GM21360 (cell line): ENCODE measurements around the gene BTBD2.
A peak's percentile ranks its signal among the peaks of the same experiment; 100 is the strongest.

Source experiments
- ATAC-seq: cut with Tn5 transposase; IDR thresholded peaks from one replicate; pipeline ENCODE4 v1.9.1; 2021; ENCODE audit warnings: mild to moderate bottlenecking, moderate library complexity; ENCODE audit not compliant: unreplicated experiment

Gene BTBD2

DNA sequence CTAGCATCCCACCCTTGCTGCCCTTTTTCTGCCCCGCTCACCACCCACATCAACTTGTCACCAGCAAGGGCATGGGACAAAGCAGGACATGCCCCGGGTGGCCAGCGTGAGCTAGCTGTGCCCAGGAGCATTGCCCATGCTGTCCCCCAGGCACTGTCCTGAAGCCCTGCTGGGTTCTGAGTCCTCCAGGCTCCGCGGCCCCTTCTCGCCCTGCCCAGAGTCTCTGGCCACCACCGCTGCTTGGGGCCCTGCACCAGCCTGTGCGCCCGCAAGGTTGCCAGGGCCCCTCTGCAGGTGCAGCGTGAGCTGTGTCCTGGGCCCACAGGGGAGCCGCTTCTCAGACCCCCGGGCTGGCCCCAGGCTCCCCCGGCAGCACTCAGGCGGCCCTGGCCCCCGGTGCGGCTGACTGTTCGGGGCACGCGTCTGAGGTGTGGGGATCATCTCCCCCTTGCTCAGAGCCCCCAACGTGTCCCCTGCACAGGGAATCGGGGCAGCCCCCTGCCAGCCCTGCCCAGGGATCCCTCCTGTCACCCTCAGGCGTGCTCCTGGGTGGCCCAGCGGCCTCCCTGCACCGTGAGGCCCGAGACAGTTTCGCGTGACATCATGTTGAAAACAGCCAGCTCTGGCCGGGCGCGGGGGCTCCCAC, 70.5 kb downstream of the BTBD2 start:
- ATAC-seq, result no peak

DNA sequence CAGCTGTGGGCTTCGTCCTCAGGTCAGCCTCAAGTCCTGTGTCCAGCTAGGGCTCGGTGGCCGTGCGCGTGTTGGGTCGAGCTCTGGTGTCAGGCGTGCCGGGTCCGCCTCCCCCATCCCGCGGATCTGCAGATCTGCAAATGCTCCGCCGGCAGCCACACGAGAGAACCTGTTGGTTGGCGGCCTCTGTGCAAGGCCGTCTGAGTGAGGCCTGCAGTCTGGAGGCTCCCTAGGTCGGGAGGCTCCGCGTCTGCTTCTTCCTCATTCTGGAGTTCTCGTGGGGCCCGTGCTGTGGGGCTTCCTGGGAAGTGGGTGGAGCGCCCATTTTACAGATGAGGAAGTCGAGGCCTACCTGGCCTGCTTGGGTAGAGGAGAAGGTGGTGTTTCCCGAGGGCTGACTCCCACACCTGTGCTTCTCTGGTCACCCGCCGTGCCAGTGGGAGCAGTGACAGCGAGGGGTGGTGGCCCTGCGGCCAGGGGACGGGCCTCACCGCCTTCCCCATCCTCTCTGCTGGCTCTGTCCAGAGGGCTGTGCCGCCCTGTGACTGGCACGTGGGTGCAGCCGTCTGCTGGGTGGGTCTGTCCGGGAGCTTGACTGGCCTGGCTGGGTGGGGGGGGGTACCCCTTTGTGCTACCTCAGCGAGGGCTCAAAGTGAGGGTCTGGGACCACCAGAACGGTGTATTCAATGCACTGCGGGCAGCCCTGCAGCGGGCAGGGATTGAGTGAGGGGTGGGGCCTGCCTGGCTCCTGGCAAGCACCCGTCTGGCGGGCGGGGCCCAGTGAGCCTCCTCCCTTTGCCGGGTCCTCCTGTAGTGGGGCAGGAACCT, 71.2 kb downstream of the BTBD2 start:
- ATAC-seq, result no peak

DNA sequence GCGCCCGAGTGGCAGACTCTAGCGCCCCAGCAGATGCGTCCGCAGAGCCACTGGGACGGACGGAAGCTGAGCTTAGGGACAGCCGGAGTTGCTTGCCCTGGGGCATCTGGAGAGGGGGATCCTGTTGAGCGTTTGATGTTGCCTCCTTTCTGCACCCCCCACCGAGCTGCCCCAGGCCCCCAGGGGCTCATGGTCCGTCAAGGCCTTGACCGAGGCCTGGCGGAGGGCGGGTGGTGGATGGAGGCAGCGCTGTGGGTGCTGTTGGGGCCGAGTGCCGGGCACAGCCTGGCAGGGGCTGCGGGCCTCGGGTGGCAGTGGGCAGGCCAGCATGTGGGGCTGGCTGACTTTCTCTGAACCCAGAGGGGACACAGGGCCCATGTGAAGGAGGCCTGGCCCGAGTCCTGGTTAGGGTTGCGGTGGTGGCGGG, 71.8 kb downstream of the BTBD2 start:
- no peak for ATAC-seq

DNA sequence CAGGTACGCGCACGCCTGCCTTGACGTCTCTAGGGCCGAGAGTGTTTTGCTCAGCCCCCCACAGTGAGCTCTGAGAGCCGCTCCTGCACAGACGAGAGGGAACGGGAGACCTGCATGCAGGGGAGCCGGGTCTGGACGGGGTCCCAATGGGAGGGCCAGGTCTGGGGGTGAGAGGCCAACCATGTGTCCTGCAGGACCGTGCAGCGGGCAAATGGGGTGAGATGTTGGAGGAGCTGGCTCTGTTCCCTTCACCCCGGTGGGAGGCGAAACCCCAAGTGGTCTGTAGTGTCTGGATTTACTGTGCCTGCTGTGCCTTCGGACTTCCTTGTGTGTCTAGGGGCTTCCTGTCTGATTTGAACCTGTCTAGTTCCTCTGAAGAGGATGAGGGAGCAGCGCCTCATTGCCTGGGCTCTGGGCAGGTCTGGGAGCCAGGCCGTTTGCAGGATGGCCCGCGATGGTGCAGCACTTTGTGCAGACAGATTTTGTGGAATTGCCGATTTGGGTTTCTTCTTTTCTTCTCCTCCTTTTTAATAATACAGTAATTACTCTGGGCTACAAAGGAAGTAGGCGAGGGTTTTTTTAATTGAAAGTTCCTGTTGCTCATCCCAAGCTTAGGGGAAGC, 72.5 kb downstream of the BTBD2 start:
- ATAC-seq, result no peak

DNA sequence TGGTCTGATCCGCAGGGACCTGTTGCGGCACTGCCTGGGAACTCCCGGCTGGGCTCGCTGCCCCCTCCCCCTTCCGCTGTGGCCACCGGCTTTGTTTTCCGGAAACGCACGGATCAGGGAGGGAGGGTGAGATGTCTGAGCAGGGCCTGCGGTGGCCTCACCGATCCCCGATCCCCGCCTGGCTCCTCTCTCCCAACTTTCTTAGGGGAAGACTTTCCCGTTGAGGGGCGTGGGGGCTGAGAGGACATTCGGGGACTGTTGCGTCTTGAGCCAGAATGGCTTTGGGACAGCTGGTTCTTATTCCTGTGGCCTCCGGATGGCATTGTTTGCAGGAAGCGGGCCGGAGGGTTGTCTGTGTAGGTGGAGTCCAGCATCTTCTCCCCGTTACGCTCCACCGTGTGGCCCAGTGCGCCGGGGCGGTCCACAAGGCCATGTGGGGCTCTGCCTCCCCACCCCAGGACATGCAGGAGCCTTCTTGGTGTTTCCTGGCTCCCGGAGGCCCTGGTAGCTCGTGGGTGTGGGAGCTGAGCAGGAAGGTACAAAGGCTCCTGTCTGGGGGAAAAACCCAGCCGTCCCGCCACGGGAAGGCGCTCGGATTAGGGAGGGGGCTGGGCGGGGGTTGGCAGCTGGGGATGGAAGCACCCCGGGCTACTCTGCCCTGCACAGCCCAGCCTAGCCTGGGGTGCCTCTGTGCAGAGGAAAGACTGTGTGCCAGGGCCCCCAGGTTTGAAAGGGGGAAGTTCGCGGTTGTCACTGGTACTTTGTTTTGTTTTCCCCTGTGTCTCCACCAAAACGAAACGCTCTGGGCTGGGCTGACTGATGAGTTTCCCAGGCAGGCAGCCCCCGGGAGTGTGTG, 73.2 kb downstream of the BTBD2 start:
- ATAC-seq, result no peak

DNA sequence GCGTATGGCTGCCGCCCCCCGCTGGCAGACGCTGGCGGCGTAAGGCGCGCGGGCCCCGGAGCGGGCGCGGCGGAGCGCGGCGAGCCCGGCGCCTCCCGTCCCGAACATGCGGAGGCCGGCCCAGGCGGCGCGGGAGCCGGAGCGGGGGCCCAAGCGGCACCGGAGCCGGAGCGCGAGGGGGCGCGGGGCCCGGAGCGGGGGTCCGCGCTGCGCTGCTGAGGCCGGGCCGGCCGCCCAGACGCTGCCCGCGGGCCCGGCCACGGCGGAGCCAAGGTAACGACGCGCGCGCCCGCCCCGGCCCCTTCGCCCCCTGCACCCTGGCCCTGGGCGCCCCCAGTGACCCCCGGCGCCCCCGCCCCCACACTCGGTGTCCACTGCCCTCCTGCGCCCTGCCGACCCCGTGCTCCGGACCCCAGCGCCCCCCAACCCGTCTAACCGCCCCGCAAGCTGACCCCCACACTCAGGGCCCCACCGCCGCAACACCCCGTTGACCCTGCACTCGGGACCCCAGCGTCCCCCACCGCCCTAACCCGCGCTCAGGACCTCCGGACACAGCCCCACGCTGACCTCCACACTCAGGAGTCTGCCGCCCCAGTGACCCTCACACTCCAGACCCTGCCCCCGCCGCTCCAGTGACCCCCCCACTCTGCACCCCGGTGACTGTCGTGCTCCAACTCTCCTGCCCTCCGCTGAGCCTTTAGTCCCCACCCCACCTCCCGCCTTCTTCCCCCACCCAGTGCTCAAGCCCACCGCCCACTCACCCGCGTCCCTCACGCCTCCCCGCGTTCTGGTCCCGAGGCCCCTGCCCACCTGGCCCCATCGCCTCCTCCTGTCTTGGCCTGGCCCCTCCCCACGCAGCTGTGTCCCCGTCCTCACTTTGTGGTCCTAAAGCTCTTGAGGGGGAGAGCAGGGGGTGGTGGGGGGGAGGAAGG, 74.1 kb downstream of the BTBD2 start, which contains the start of gene CSNK1G2:
CSNK1G2 (plus strand) TSS at position 27 of the 932 bp plus-strand sequence. CDS start 28,601 bp downstream, outside the sequence.
- ATAC-seq, result peak; percentile 51

DNA sequence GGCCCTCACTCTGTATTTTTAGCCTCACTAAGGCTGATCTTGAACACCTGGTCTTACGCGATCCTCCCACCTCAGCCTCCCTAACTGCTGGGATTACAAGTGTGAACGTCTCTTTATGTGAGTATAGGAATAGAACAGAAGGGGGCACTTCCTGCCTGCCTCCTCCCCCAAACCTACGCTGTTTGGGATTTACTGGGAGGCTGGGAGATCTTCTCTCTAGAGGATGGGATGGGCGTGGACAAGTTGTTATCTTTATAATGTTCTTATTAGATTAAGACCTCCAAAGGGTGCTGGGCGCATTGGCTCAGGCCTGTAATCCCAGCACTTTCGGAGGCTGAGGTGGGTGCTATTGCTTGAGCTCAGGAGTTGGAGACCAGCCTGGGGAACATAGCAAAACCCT, 77.4 kb downstream of the BTBD2 start:
- no peak for ATAC-seq

DNA sequence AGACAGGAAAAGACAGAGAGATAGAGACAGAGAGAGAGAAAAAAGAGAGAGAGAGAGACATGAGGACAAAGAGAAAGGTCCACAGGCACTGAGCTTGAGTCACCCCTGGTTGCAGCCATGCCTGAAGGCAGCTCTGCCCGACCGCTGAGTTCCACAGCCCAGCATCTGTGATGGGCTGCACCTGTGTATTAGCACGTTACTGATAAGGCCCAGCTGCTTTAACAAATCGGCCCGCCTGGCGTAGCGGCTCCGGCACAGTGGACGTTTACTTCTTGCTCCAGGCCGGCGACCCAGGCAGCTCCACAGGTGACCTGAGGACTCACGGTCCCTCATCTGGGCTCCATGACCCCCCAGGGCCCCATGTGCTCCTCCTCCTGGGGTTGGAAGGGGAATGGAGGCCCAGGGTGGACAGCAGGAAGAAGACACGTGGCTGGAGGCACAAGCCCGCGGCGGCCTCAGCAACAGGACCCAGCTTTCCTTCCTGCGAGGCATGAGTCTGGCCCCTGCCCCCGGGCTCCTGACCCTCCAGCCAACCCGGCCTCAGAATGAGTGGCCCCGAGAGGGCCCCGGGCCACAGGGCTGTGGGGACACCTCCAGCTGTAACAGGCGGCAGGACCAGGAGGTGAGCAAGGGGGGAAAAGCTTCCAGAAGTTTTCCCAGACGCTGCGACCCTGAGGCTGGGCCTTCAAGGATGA, 78.5 kb downstream of the BTBD2 start:
- no peak for ATAC-seq

DNA sequence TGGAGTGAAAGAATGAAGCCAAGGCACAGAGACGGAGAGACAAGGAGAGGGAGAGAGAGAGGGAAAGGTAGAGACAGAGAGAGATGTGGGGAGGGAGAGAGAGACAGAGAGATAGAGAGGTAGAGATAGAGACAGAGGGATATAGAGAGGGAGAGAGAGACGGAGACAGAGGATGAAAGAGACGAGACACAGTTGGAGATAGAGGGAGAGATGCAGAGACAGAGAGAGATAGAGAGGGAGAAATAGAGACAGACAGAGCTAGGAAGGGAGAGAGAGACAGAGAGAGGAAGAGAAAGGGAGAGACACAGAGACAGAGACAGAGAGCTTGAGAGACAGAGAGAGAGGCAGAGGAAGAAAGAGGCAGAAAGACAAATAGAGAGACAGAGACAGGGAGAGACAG, 79.1 kb downstream of the BTBD2 start:
- no peak for ATAC-seq

DNA sequence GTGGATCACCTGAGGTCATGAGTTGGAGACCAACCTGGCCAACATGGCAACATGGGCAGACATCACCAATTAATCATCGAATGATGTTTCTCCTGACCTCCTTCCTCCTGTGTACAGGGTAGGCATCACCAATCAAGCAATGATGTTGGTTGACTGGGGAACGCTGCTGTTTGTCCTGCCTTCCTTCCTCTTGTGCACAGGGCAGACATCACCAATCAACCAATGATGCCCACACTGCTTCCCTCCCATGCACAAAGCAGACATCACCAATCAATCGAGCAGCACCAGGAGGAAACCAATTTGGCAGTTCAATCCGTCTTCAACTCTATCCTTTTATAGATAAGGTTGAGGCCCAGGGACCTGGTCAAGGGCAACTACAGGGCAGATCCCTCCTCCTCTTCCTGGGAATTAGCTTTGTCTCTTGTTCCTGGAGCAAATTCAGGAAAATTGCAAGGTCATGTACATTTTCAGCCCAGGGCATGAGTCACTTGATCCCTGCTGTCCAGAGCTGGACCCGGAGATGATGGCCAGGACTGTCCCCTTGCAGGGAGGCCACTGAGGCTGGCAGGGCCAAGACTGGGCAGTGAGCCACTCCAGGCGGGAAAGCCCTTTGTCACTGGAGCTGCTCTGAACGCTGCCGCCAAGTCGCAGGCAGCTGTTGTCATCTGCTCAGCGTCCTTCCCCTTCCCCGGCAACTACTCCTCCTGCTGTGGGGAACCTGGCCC, 79.9 kb downstream of the BTBD2 start:
- no peak for ATAC-seq
